C4-2B (cell line): Measurements from ENCODE around the gene CTAG2.

ENCODE experiments used
- H3K27ac ChIP-seq: fragments of 450-650 bp; 2 replicates; pipeline ENCODE4 v1.5.1; 2017
- CTCF ChIP-seq: fragments of 450-650 bp; conservative IDR thresholded peaks from 2 replicates; pipeline ENCODE4 v1.5.1; 2017; ENCODE audit warnings: mild to moderate bottlenecking
- ZFX ChIP-seq: fragments of 450-650 bp; IDR thresholded peaks from 2 replicates; pipeline ENCODE4 v1.6.1; 2017

The CTAG2 gene

GRCh38 chrX:154660541-154660940 is 7.2 kb upstream of the CTAG2 start:
- TF ChIP-seq CTCF (no peak), ZFX (no peak)
- H3K27ac ChIP-seq: no peak overlapping the region

GRCh38 chrX:154658957-154659356 is 5.6 kb upstream of the CTAG2 start:
- no peak overlapping the region for H3K27ac ChIP-seq
- TF ChIP-seq ZFX: no peak
- no peak for TF ChIP-seq CTCF

- TF ChIP-seq CTCF (no peak), ZFX (no peak)
- no peak overlapping the region for H3K27ac ChIP-seq
Measured at GRCh38 chrX:154658187-154658586, 4.8 kb upstream of the CTAG2 start.

GRCh38 chrX:154657226-154657805 is 3.9 kb upstream of the CTAG2 start:
- H3K27ac ChIP-seq: no peak overlapping the region
- TF ChIP-seq ZFX: no peak
- TF ChIP-seq CTCF: no peak

GRCh38 chrX:154655786-154656185 is 2.4 kb upstream of the CTAG2 start:
- no peak overlapping the region for H3K27ac ChIP-seq
- TF ChIP-seq CTCF (no peak), ZFX (no peak)

- TF ChIP-seq ZFX: no peak
- TF ChIP-seq CTCF: no peak
- H3K27ac ChIP-seq: no peak overlapping the region
Measured at GRCh38 chrX:154655346-154655745, 2.0 kb upstream of the CTAG2 start.

GRCh38 chrX:154654925-154655324 is 1.5 kb upstream of the CTAG2 start:
- no peak for TF ChIP-seq ZFX
- TF ChIP-seq CTCF: no peak
- H3K27ac ChIP-seq: no peak overlapping the region
